Stimulated activated CD4-positive, alpha-beta T cell treated with anti-CD3 and anti-CD28 coated beads, Interleukin-4, amount 100 ng/mL, for 4 hours (primary cell): ENCODE results near the gene CARD9.

Experiments used
- DNase-seq, 2 experiments: peaks; one replicate each; pipeline ENCODE4 v3.0.0-alpha.2; 2020

Gene CARD9

DNA sequence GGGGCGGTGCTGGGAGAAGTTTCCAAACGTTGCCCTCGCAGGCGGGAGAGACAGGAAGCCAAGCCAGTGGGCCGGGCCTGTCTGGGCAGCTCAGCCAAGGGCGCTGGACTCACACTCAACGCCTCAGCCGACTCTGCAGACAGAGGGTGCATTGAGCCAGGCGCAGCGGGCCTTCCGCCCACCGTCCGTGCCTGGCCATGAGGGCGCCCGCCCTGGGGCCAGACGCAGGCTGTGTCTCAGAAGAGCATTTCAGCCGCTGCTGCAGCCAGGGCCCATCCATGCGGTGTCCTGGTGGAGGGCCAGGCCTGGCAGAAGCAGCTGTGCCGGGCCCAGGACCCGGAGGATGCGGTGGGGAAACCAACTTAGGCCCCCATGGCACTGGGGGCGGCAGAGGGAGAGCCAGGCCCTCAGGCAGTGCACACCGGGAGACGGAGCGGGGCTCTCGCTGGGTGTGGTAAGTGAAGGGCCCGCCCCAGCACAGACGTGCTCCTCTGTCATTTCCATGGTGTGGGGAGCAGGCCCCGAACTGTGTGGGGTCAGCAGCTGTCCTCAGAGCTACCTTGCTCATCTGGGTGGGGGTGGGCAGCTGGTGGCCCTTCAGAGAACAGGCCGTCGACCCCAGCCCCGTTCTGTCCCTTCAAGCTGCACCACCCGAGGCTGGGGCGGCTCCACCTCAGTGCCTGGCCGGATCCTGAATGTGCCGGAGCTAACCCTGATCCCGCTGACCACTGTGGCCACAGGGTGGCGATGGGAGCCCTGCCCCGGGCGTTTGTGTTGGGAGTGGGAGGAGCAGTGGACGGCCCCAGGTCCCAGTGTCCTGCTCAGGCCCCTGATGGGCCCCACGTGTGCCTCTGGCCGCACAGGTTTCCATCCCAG lies 27.9 kb downstream of the CARD9 start:
- no peak for DNase-seq

DNA sequence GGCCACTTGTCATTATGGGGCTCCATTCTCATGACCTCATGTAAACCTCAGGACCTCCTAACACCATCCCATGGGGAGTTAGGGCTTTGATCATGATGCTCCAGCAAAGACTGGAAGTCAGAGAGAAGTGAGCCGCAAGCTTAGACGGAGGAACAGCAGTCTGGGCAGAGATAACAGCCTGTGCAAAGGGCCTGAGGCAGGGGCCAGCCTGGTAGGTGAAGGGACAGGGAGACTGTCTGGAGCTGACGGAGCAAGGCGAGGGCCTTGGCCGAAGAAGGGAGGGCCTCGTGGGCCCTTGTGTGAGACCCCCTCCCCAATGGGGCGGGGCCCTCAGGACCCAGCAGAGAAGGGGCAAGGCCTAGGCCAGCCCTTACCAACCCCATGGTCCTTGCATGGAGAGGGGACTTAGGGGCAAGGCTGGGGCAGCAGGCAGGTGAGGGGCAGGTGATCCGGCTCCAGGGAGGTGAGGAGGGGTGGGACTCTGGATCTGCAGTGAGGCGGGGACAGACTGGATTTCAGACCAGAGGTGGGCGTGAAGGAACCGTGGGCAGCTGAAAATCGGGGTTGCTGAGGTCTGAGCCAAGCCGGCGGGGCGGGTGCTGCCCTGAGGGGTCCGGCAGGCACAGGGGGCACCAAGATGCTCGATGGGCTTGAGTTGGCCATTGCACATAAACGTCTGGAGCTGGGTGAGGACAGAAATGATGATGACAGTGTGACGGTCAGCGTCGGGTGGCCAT lies 28.8 kb downstream of the CARD9 start:
- DNase-seq = no peak

DNA sequence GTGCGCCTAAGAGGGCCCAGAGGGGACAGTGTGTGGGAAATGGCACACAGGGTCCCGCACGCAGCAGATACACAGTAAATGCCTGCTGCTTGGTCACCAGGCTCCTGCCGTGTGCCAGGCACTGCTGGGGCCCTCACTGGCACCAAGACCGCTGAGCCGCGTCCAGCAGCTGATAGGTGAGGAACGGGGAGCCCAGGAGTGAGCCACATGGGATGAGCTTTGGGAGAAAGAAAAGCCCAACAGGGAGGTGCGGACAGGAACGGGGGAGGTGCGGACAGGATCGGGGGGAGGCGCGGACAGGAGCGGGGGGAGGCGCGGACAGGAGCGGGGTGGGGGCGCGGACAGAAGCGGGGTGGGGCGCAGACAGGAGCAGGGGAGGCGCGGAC lies 29.6 kb downstream of the CARD9 start:
- DNase-seq = no peak

DNA sequence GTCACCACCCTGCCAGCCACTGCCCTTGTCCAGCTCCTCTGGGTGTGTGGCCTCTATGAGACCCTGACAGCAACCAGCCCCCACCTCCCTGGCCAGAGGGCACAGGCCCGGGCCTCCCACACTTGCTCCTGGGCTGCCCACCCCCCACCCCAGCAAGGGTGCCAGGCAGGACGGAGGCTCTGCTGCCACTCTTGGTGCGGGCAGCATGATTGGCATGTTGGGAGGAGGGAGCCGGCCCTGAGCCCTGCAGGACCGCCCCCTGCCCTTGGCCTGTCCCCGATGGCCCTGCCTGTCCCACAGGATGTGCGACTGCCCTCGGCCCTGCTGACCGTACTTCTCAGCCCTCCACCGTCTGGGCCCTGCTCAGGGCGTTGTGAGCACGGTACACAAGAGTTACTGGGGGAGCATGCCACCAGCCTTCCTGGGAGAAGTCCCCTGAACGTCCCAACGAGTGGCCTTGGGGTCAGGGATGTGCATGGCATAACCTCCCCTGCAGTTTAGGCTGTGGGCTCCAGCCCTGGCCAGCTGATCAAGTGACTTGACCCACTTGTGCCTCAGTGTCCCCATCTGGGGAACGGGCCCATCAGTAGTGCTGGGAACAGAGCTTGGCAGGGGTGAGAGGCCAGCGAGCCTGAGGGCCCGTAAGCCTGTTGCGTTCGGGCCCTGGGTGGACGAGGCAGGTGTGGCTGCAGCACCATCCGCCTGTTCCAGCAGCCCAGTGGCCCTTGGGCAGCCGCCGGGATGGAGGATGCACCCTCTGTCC lies 30.2 kb downstream of the CARD9 start:
- no peak for DNase-seq

DNA sequence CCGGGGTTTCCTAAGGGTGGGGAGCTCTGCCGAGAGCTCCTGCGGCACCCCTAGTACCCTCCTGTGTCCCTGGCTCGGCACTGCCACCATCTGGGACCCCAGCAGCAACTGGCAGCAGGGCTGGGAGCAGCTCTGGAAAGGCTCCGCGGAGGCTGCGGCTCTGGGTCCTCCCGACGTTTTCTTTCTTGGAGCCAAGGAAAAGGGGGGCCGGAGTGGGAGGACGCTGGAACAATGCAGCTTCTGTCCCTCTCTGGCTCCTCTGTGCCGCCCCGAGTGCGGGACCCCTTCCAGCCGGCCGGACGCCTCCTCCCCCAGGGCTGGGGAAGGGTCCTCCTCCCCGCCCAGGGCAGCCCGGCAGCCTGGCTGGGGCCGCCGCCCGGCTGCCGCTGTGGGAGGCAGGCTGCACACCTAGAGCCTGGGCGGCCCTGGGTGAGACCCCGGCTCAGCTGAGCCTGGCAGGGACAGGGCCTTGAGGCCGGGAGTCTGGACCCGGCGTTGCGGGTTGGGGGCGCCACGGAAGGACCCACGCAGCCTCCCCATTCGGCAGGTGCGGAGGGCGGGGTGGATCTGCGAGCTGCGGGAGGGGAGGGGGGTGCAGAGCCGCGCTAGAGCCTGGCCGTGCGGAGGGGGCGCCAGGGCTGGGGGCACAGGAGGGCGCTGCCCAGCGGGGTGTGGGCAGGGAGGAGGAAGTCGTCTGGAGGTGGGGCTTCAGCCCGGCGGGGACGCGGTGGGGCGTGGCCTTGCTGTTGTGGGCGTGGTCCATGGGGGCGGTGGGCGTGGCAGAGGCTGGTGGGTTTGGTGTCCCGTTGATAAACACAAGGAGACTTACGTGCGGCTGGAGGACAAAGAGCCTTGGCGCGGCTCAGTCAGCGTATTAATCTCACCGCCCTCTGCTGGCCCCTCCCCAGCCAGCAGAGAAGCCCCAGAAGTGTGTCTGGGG lies 31.0 kb downstream of the CARD9 start:
- DNase-seq = peak; percentile 54 to 55

DNA sequence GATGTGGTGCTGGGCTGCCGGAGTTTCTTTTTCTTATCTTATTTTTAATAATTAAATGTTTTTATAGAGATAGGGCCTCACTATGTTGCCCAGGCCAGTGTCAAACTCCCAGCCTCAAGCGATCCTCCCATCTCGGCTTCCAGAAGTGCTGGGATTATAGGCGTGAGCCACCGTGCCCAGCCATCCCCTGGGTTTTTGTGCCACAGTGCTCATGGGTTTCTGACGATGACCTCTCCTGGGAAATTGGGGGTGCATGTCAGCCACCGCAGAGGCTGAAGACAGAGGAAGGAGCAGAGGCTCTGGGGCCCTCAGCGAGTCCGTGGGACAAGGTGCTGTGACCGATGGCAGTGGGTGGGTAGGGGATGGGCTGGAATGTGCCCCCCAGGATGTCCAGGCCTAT lies 31.7 kb downstream of the CARD9 start:
- no peak for DNase-seq

DNA sequence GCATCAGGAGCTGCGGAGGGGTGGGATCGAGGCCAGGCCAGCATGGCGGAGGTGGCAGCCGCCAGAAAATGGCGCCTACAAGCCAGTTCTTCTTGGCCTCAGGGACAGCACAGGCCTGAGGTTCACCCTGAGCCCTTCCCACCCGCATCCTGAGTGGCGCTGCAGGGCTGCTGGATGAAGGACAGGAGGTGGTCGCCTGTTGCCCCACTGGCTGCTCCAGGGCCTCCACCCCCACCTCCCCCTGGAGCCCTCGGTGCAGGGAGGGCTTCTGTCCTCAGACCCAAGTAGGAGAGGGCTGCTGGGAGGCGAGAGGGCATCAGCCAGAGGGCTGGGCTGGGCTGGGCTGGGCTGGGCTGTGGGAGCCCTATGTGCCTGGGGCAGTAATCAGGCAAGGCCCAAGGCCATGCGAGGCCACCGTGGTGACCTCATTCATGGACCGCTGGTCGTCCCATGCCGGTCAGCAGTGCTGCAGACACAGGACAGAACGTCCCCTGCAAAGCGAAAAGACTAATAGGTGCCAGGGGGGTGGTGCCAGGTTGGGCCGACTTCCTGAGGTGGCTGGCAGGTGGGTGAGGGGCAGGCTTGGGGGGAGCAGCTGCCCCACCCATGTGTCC lies 32.3 kb downstream of the CARD9 start:
- no peak for DNase-seq

DNA sequence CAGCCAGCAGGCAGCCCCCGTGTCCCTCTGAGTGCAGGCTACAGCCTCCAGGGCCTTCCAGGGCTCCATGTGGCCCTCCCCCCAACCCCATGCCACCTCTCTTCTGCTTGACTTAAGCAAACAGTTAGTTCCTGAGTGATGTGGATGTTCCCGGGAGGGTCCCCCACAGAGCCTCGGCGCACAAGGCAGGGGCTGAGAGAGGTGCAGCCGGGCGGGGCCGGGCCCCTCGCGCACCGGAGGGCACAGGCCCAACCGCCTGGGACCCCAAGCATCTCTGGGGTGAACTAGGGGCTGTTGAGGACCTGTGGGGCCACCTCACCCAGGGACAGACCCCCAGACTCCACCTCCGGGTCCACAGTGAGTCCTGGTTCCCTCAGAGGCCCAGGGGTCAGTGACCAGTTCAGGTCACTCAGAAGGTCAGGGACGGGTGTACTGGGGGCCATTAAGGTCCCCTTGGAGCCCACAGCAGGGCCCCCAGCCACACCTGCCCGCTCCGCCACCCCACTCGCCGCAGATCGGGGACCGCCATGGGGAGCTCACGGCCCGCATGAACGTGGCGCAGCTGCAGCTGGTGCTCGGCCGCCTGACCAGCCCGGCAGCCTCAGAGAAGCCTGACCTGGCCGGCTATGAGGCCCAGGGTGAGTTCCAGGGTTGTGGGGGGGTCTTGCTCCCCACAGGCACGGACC lies 33.0 kb downstream of the CARD9 start:
- no peak for DNase-seq

DNA sequence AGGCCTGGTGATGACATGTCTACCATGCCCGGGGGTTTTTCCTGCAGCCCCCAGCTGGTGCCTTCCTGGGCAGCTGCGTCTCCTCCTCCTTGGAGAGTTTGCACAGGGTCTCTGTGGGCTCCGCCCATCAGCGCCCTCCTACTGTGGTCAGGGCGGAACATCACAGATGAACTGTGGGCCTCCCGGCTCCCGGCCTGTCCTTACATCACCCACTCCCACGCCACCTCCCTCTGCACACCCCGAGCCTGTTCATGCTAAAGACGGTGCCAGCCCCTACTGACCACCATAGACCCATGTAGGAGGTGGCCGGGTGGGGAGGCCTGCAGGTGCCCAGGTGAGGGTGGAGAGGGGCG lies 33.5 kb downstream of the CARD9 start:
- no peak for DNase-seq

DNA sequence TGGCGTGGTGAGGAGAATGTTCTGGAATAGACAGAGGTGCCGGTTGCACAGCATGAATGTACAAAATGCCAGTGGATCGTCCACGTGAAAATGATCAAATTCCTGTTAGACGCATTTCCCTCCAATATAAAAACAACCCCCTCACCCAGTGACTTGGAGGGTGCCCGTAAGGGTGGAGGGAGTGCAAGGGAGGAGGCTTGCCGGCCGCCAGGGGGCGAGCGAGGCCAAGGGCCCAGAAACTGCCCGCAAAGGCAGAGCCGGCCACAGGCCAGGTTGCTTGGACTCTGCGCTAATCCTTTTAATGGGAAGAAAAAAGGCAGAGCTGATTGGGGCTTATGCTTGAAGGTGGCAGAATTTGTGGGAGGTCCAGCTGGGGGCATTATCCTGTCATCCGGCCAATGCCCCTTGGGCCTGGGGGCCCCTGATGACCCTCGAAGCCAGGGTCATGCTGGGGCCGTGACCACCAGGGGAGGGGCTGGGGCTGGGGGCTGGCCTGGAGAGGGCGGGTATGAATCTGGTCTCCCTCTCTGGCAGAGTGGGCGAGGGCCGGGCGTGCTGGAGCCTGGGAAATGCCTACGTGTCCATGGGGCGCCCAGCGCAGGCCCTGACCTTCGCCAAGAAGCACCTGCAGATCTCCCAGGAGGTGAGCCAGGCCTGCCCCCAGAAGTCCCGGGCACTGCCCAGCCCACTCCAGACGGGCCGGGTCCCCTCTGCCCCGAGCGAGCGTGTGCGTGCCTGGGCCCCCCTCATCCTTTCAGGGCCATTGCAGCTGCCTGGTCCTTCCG lies 34.1 kb downstream of the CARD9 start:
- DNase-seq = no peak

DNA sequence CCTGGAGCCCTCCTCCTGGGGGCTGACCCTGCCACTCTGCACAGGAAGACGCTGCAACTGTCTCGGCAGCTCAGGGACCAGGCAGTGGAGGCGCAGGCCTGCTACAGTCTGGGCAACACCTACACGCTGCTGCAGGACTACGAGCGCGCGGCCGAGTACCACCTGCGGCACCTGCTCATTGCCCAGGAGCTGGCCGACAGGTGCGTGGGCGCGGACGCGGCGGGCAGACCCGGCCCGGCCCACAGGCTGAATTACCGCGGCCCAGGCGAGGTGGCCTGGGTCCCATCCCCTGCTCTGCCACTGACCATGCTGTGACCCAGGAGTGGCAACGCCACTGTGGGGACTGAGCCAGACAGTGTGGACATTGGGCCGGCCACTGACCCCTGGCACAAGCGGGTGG lies 35.0 kb downstream of the CARD9 start:
- no peak for DNase-seq

DNA sequence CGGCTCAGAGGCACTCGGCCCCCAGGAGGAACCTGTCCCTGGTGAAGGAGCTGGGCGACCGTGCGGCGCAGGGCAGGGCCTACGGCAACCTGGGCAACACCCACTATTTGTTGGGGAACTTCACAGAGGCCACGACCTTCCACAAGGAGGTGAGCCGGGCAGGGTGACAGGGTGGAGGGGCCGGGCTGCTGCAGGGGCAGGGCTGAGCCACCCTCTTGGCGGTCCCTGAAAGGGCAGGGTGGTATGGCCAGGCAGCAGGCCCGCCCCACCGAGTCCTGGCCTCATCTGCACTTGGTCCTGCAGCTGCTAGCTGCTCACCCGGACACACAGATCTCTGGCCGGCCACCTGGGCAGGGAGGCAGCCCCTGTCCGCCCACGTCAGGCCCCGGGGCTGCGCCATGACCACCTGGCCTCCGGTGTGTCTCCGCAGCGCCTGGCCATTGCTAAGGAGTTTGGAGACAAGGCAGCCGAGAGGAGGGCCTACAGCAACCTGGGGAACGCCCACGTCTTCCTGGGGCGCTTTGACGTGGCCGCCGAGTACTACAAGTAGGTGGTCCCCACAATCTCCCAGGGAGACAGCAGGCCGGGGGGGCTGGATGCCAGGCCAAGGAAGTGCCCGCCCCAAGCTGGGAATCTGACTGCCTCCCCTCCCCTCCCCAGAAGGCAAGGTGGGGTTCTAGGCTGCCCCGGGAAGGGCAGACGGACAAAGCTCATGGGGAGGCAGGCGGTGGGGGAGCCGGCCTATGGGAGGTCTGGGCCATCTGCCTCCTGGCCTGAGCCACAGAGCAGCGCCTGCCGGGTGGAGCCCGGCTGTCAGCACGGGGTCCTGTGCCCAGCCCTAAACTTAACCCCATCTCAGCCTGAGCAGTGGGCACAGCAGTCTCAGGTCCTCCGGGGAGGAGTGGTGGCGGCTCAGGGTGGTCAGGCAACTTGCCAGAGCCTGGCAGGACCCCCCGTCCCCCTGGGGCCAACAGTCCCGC lies 35.8 kb downstream of the CARD9 start:
- no peak for DNase-seq

DNA sequence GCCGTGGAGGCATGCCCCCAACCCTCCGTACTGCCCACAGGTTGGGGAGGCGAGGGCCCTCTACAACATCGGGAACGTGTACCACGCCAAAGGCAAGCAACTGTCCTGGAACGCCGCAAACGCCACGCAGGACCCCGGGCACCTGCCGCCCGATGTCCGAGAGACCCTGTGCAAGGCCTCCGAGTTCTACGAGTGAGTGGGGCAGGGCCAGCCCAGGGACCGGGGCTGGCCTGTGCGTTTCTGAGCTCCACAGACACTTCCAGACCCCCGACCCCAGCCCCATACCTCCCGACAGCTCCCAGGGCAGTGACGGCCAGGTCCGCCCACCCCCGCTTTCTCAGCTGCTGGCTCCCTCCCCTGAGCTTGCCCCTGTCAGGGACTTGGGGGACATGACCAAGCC lies 36.6 kb downstream of the CARD9 start:
- no peak for DNase-seq

DNA sequence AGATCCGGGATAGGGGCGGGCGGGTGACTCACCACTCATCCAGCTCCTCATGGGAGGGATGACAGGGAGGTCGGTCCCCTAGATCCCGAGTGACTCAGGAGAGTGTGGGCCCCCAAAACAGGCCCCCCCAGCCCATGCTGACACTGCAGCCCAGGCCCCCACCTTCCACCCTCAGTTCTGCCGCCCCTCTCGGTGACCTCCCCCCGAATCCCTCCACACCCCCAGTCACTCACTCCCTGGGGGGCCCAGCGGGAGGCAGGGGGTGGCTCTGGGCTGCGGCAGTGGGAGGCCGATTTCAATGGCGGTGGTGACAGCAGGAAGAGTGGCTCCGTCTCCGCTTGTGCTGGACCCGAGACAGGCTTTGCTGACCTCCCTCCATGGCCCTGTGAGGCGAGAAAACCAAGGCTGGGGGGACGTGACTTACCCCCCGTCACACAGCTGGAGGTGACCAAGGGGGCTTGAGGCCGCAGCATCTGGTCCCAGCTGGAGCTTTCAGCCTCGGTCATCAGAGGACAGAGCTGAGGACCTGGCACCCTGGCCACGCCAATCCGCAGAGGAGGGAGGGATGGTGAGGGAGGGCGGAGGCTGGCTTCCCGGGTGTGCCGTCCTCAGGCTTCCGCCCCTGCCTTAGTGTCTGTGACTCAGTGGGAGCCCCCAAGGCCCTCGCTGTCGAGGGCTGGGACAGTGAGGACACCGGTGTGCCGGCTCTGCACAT lies 37.2 kb downstream of the CARD9 start:
- no peak for DNase-seq

DNA sequence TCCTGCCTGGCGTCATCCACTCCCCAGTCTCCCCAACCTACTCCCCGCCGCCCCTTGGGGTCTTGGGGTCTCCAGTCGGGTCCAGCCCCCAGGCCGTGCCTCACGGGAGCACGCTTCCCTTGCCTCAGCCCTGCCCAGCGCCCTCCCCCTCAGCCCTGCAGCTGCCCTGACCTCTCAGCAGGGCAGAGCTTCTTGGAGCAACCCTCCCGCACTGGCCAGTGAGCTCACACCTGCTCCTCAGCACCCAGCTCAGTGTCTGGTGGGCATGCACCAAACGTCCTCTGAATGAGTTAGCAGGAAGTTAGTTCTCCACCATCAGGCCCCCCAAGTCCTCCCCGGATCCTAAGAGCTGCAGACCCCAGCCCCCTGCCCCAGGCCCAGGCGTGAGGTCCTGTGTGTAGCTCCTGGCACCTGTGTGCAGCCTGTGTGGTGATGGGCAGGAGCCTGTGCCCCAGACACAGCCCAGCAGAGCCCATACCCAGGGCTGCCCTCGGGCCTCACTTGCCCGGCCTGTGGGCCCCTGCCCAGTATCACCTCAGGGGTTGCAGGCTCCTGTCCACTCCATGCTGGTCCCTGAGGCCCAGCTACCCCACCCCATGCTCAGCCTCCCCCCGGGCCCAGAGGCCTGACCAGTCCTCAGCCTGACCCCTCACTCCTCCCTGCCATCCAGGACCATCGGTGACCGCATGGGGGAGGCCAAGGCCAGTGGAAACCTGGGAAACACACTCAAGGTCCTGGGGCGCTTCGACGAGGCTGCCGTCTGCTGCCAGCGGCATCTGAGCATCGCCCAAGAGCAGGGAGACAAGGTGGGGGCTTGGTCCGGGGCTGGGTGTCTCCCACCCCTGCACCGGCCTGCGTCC lies 37.9 kb downstream of the CARD9 start:
- DNase-seq = no peak

DNA sequence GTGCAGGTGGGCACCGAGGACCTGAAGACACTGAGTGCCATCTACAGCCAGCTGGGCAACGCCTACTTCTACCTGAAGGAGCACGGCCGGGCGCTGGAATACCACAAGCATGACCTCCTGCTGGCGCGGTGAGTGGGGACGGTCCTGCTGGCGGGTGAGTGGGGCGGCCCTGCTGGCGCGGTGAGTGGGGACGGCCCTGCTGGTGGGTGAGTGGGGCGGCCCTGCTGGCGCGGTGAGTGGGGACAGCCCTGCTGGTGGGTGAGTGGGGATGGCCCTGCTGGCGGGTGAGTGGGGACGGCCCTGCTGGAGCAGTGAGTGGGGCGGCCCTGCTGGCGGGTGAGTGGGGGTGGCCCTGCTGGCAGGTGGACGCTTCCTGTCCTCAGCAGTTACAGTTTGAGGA lies 38.9 kb downstream of the CARD9 start:
- no peak for DNase-seq

DNA sequence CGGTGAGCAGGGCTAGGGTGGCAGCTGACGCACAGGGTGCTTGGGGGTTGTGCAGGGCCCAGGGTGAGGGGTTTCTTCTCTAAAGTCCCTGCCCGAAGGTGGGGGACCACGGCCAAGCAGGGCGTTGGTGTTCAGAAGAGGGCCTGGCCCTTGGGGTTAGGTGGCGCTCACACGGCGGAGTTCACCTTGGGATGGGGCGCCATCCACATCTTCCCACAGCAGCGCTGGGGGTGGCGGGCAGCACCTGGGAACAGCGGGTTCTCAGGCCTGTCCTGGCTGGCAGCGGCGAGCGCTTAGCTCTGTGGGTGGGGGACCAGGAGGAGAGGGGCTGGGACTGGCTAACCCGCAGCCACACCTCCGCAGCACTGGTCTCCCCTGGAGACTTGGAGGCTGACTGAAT lies 40.0 kb downstream of the CARD9 start:
- no peak for DNase-seq

DNA sequence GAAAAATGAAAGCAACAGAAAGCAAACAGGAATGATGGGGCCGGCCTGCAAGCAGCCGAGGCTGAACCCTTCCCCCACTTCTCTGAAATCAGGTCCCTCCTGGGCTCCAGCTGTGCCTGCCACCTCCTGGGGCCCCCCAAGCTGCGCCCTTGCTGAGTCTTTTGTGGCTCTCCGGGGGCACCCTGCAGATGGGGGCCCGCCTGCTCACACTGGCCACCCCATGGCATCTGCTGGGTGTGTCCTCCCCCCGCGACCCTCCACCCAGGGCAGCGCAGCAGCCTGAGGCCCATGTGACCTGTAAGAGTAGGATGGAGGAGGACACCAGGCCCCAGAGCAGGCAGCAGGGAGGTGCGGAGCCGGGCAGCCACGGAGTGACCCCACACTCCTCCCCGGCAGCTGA lies 40.4 kb downstream of the CARD9 start:
- no peak for DNase-seq
